CD4-positive, alpha-beta T cell treated with Interferon alpha-2 for 1 hour (primary cell): Measurements from ENCODE around the gene CPTP.
A peak's percentile ranks its signal among the peaks of the same experiment; 100 is the strongest.
"Not testable (repeated sequence)": the region's sequence is repeated elsewhere in the genome, so short reads cannot be mapped to it uniquely, and the experiment has no call there.

Source experiments
- DNase-seq, 2 donors: peaks; one replicate each; pipeline ENCODE4 v3.0.0-alpha.2; 2020 to 2022

Gene CPTP

GRCh38 chr1:1352786-1353388 is 28.3 kb downstream of the CPTP start:
- DNase-seq, result no peak

DNA sequence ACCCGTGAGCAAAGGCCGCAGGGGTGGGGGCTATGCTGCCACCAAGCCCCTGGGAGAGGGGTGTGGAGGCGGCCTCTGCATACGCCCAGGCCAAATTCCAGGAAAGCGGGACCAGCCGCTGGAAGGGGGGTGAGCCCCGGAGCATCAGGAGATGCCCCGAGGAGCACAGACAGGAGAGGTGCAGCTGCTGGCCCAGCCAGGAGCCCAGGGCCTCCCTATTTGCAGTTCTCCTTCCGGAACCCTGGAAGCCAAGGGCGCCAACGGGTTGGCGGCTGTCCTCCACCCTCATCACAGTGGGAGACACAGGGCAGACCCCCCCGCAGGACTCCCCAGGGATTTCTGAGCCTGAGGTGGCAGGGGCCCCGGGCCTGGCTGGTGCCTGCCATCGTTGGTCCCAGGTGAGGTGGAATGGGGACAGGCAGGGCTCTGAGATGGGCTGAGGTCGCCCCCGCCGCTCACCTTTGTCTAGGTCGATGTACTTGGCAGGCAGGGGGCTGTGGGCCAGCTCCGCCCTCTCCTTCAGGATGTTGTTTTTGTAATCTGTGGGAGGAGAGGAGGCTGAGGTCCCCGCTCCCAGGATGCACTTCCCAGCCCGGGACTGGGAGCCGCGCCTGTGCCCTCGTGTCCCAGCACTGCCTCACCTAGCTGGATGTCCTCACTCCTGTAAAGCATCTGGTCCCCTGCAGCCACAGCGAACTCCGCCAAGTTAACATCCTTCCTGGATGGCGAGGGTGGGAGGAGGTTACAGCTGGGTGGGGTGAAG is 29.0 kb downstream of the CPTP start:
- DNase-seq, result no peak

DNA sequence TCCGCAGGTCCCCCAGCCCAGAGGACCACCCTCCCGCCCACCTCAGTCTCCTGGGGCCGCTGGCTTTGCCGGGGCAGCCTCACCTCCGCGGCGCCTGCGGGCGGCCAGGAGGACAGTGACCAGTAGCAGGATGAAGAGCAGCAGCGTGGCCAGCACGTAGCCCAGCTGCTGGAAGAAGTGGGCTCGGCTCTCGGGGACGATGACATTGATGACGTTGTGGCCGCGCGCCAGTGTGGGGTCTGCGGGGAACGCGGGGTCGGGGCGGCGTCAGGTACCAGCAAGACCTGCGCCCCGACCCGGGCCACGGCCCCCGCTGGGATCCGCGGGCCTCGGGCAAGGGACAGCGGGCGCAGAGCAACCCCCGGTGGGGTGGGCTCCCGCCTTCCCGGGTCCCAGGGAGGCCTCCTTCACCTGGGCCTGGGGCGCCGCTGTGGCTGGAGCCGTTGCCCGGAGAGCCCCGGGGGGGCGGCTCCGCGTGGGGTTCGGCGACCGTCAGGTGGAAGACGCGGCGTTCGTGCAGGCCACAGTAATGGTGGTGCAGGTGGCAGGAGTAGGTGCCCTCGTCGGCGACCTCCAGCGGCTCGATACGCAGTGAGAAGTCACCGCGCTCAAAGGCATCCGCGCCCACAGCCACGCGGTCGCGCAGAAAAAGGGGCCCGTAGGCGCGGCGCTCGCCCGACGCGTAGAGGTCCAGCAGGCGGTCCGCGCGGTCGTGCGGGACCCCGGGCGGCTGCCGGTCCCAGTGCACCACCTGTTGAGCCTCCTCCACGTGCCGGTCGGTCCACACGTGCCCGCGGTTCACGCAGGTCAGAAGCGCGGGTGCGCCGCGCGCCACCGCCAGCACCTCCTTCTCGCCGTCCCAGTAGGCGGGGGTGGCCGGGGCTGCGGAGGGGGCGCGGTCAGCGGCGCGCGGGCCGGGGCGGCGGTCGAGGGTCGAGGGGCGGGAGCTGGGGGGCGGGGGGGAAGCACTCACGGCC is 30.0 kb downstream of the CPTP start:
- DNase-seq, result peak in 1 of 2 donors; percentile 33

DNA sequence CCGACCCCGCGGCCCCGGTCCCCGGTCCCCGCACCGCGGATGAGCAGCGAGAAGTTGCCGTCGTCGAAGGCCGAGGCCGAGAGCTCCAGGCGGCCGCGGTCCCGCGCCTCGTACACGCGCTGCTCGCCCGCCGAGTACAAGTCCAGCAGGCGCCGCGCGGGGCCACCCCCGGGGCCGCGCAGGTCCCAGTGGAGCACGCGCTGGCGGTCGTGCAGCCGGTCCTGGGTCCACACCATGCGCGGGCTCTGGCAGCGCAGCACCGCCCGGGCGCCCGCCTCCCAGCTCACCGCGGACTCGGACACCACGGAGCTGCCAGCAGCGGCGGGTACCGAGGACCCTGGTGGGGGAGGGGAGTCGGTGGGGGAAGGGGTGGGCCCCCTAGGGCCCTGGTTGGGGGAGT is 30.8 kb downstream of the CPTP start:
- DNase-seq, result no peak

GRCh38 chr1:1356166-1356795 is 31.7 kb downstream of the CPTP start:
- no peak for DNase-seq

- DNase-seq, result no peak
These were observed 32.3 kb downstream of the CPTP start for GRCh38 chr1:1356796-1357401.

DNA sequence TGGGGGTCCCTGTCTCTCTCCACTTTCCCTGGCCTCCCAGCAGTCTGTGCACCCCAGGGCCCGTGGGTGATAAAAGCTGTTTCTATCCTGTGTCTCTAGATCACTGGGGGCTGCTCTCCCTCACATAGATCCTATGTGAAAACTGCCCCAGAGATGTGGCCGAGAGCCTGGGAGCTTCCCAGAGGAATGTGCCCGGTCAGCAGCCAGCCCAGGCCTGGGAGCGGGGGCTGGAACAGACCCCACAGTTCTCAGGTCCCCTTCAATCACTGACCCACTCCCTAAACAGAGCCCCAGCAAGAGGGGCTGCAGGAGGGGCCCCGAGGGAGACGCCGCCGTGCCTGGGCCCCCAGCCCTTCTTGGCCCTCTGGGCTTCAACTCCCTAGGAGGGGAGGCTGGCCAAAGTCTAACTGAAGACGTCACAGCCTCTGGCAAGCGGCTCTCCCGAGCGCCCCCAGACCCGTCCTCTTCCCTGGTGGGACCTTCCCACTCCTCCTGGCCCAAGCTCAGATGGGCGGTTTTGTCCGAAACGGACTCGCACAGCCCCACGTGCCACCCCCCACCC is 33.4 kb downstream of the CPTP start:
- no peak for DNase-seq

- DNase-seq, result no peak
These were observed 34.0 kb downstream of the CPTP start, which contains the start of gene MXRA8 for GRCh38 chr1:1358433-1359271. Gene MXRA8 (minus strand): TSS chr1:1358555. CDS start chr1:1358504, 51 bp downstream.

DNA sequence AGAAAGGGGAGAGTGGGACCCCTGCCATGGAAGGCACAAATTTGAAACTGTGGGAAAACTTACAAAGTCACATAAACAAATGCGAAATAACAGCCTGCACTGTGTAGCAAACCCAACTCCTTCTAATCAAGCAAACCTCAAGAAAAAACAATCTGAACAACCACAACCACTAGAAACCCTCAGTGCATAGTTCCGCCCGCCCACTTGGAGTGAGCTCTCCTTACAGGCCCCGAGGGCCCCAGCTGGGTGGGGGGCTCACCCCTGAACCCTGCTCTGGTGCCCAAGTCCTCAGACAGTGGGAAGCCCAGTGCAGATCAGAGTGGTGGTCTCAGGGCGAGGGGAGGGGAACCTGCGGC is 34.7 kb downstream of the CPTP start:
- DNase-seq, result no peak

DNA sequence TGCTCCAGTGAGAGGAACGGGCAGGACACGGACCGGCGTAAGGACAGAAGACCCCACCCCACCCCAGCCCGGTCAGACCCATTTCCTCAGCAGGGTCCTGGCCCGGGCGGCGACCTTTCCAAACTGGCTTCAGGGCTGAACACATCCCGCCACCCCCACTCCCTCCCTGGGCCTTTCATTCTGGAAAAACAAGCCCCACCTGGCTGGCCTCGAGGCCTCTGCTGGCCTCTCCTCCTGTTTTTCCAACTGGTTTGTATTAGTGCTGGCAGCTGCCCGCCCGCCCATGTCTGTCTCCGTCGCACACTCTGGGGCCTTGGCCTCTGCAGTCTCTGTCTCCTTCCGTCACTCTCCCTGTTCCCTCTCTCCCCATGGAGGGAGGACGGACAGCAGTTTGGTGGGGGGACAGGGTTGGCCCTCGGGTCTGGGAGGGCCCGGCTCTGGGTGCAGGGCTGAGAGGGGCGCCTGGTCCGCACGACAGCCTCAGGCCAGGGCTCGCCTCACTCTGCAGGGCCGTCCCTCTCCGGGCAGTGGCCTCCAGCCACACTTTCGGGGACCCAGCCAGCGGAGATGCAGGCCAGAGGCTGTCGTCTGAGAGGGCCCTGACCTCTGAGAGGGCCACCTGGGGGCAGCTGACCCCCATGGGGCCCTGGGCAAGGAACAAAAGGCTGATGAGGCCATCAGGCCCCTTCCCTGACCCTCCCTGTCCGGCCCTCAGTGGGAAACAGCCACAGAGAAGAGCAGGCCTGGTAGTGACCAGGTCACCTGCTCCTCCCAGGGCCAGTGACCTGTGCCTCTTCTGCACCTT is 35.3 kb downstream of the CPTP start:
- DNase-seq, result no peak

- DNase-seq, result no peak
These were observed 36.0 kb downstream of the CPTP start for GRCh38 chr1:1360506-1361169.

DNA sequence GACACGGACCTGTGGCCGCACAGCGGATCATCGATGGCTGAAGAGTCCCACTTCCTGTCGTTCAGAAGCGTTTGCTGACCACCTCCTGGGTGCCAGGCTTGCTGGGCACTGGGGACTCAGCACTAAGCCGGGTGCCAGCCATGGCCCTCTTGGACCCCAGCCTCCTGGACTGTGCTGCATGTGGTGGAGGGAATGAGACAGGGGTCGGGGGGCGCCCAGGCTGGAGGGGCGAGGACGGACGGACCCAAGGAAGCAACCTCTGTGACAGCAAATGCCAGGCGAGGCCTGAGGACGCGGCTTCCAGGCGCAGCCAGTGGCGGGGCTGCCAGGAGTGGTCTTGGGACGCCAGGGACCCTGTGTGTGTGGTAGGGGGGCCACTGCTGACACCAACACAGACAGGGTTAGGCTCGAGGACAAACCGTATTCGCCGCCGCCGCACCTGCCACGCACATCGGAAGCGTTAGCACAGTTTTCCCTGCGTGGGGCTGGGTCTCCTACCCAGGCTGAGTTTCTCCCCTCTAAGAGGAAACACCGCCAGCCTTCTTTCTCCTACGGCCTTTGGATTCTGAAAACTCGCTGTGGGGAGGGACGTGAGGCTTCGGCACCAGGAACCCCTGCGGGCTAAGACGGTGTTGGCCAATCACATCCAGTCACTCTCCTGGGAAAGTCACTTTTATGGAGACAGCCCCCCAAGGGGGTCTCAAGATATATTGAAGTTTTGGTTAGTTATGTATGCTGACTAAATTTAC is 36.8 kb downstream of the CPTP start:
- no peak for DNase-seq

- DNase-seq, result no peak
These were observed 37.4 kb downstream of the CPTP start for GRCh38 chr1:1361982-1362423.

DNA sequence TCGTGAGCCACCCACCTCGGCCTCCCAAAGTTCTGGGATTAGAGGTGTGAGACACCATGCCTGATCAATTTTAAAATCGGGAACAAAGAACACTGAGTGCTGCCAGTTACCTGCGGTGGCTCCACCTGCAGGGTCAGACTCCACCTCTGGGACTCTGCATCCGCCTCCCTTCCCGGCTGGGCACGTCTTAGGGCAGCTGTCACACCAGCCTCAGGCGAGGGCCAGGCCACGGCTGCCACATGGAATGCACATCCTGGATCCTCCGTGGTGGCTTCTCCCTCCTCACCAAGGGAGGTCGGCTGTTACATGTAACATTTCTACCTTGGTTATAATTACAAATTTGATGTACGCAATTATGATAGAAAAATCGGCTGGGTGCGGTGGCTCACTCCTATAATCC is 39.7 kb downstream of the CPTP start:
- no peak for DNase-seq

- no peak for DNase-seq
These were observed 41.5 kb downstream of the CPTP start for GRCh38 chr1:1365875-1366698.

- no peak for DNase-seq
These were observed 42.1 kb downstream of the CPTP start for GRCh38 chr1:1366699-1367066.

- no peak for DNase-seq
These were observed 42.7 kb downstream of the CPTP start for GRCh38 chr1:1367315-1367714.

GRCh38 chr1:1370094-1370493 is 45.5 kb downstream of the CPTP start:
- DNase-seq, result not testable (repeated sequence)
